DND-41 (cell line): ENCODE data around the gene KLF5.

Experiments used
- ATAC-seq: fragments of 200-7000 bp; cut with Tn5 transposase; 3 replicates; pipeline ENCODE4 v1.9.1; 2021; ENCODE audit warnings: low read depth; ENCODE audit not compliant: insufficient read depth
- DNase-seq: peaks from one replicate; pipeline ENCODE4 v3.0.0-alpha.2; 2020
- H2AFZ ChIP-seq: 2 replicates; pipeline ENCODE4 v1.6.0; 2012; ENCODE audit warnings: low read depth, low read length
- H3K27ac ChIP-seq: 2 replicates; pipeline ENCODE4 v1.5.1; 2012; ENCODE audit warnings: low read length, inconsistent platforms
- H3K27me3 ChIP-seq: fragments of 200-600 bp; sonication (generic); 2 replicates; pipeline ENCODE4 v1.6.0; 2012; ENCODE audit warnings: low read length, mild to moderate bottlenecking, inconsistent platforms; ENCODE audit not compliant: insufficient read depth, poor library complexity
- H3K36me3 ChIP-seq: 2 replicates; pipeline ENCODE4 v1.5.1; 2012; ENCODE audit warnings: low read length, inconsistent platforms; ENCODE audit not compliant: insufficient read depth
- H3K4me1 ChIP-seq: 2 replicates; pipeline ENCODE4 v1.5.1; 2012; ENCODE audit warnings: mild to moderate bottlenecking, low read length; ENCODE audit not compliant: insufficient read depth
- H3K4me2 ChIP-seq: 2 replicates; pipeline ENCODE4 v1.6.0; 2012; ENCODE audit warnings: mild to moderate bottlenecking, moderate library complexity, low read length, inconsistent platforms; ENCODE audit not compliant: insufficient read depth
- H3K4me3 ChIP-seq, 2 experiments: fragments of 200-600 bp in 1 of 2; shearing (Covaris generic) in 1 of 2; 2 replicates each; pipeline ENCODE4 v1.5.1; 2012 to 2016; ENCODE audit warnings: inconsistent platforms in 2 of 2, low read length in 2 of 2, mild to moderate bottlenecking in 2 of 2, low read depth in 1 of 2, moderate library complexity in 1 of 2
- H3K79me2 ChIP-seq: 2 replicates; pipeline ENCODE4 v1.6.0; 2012; ENCODE audit warnings: low read length, inconsistent platforms; ENCODE audit not compliant: insufficient read depth
- H3K9ac ChIP-seq: 2 replicates; pipeline ENCODE4 v1.6.0; 2012; ENCODE audit warnings: low read depth, mild to moderate bottlenecking, inconsistent platforms, low read length, moderate library complexity
- H3K9me3 ChIP-seq: 2 replicates; pipeline ENCODE4 v1.5.1; 2012; ENCODE audit warnings: low read length, moderate library complexity, mild to moderate bottlenecking, inconsistent platforms; ENCODE audit not compliant: insufficient read depth, severe bottlenecking
- H4K20me1 ChIP-seq: 2 replicates; pipeline ENCODE4 v1.6.0; 2012; ENCODE audit warnings: low read length; ENCODE audit not compliant: insufficient read depth
- EZH2 ChIP-seq: IDR thresholded peaks from 3 replicates; pipeline ENCODE4 v1.6.1; 2012; ENCODE audit warnings: borderline replicate concordance, low read depth, mild to moderate bottlenecking, moderate library complexity, low read length, inconsistent platforms; ENCODE audit not compliant: severe bottlenecking
- TF ChIP-seq, protein P1 (sequence below): IDR thresholded peaks from 2 replicates; pipeline ENCODE4 v1.5.1; 2012; ENCODE audit warnings: borderline replicate concordance, low read length, moderate library complexity, mild to moderate bottlenecking; ENCODE audit not compliant: poor library complexity, severe bottlenecking; ENCODE audit errors: extremely low read depth

Gene KLF5

DNA sequence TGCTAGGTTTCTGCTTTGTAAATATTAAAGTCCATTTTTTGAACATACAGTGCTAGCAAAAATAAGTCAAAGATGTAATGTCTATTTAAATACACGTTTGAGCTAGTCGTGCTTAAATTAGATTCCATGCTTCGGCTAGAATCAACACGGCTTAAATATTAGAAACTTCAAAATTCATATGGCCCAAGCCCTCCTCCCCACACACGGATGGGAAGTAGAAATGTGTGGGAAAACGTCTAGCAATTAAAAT lies 816 bp upstream of the KLF5 start:
- Histone ChIP-seq H3K9me3 (no peaks in the 10 kb centered on the region), H3K4me2 (peak overlapping the region; percentile 73), H4K20me1 (no peaks in the 10 kb centered on the region), H3K4me1 (peaks cover 32% of the 10 kb centered on the region), H3K27me3 (peaks cover 5% of the 10 kb centered on the region), H2AFZ (peak overlapping the region; percentile 76), H3K79me2 (no peaks in the 10 kb centered on the region), H3K4me3 (peak overlapping the region in 1 of 2 experiments; percentile 89; a peak in 1 of 4 replicates), H3K36me3 (no peaks in the 10 kb centered on the region), H3K27ac (no peak overlapping the region), H3K9ac (peak overlapping the region; percentile 79; the same call in 1 of the 2 replicates)
- no peak for DNase-seq
- TF ChIP-seq, protein P1, sequence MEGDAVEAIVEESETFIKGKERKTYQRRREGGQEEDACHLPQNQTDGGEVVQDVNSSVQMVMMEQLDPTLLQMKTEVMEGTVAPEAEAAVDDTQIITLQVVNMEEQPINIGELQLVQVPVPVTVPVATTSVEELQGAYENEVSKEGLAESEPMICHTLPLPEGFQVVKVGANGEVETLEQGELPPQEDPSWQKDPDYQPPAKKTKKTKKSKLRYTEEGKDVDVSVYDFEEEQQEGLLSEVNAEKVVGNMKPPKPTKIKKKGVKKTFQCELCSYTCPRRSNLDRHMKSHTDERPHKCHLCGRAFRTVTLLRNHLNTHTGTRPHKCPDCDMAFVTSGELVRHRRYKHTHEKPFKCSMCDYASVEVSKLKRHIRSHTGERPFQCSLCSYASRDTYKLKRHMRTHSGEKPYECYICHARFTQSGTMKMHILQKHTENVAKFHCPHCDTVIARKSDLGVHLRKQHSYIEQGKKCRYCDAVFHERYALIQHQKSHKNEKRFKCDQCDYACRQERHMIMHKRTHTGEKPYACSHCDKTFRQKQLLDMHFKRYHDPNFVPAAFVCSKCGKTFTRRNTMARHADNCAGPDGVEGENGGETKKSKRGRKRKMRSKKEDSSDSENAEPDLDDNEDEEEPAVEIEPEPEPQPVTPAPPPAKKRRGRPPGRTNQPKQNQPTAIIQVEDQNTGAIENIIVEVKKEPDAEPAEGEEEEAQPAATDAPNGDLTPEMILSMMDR: no peak
- no peak for TF ChIP-seq EZH2
- ATAC-seq: no peak

DNA sequence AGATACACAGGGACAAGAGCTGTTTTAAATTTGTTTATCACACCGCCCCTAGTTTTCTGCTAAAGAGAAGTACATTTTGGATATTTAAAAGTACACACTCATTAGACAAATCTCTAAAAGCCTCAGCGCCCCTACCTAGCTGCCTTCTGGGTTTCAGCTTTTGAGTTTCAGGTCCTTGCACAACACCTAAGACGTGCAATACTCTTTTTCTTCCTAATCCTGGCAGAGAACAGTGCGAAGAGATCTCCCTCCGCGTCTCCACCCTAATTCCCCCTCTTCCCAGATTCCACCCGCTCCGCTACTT lies 421 bp upstream of the KLF5 start:
- peaks cover 5% of the 10 kb centered on the region for H3K27me3 ChIP-seq
- no peak overlapping the region for H3K27ac ChIP-seq
- peak overlapping the region; percentile 55 to 89; a peak in 3 of 4 replicates for H3K4me3 ChIP-seq
- H2AFZ ChIP-seq: peak overlapping the region; percentile 76
- no peak for ATAC-seq
- no peaks in the 10 kb centered on the region for H3K9me3 ChIP-seq
- peak overlapping the region; percentile 73 for H3K4me2 ChIP-seq
- H3K9ac ChIP-seq: peak overlapping the region; percentile 79
- no peak for DNase-seq
- TF ChIP-seq, protein P1: no peak
- TF ChIP-seq EZH2: no peak
- no peaks in the 10 kb centered on the region for H4K20me1 ChIP-seq
- H3K79me2 ChIP-seq: no peaks in the 10 kb centered on the region
- peaks cover 32% of the 10 kb centered on the region for H3K4me1 ChIP-seq
- H3K36me3 ChIP-seq: no peaks in the 10 kb centered on the region

DNA sequence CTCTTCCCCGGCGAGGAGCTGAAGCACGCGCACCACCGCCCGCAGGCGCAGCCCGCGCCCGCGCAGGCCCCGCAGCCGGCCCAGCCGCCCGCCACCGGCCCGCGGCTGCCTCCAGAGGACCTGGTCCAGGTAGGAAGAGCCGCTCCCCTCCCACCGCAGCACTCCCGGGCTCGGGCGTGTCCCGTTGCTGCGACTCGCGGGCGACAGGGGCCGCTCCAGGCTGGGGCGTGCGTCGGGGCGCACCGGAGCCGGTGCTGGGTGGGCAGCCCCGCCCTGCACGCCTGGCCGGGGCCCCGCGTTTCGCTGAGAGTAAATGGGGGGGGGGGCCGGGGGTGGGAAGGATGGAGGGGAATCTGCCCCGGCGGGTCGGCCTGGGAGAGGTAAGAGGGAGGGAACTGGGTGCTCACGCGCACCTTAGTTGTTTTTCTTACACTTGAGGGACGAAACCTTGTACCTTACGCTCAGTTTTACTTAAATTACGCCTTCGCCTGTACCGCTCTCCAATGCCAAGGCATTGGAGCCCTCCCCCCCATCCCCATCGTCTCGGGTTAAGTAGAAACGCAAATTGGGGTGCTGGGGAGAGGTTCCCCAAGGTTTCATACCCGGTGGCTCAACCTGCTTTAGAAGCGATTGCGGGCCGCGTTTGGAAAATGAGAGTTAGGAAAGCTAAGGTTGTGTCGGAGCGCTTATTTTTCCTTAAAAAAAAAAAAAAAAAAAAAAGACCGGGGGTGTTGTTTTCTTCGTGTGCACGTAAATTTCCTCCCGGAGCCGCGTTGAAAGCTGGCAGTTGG lies 850 bp downstream of the KLF5 start:
- peak overlapping the region; percentile 73 for H3K4me2 ChIP-seq
- H3K27ac ChIP-seq: no peak overlapping the region; the same call in 1 of the 2 replicates
- peaks cover 5% of the 10 kb centered on the region for H3K27me3 ChIP-seq
- no peaks in the 10 kb centered on the region for H3K36me3 ChIP-seq
- H3K79me2 ChIP-seq: no peaks in the 10 kb centered on the region
- DNase-seq (peak; percentile 54), ATAC-seq (peak; percentile 27)
- TF ChIP-seq, protein P1: peak; percentile 44
- no peak for TF ChIP-seq EZH2
- peak overlapping the region; percentile 96 for H2AFZ ChIP-seq
- H3K9me3 ChIP-seq: no peaks in the 10 kb centered on the region
- H4K20me1 ChIP-seq: no peaks in the 10 kb centered on the region
- H3K4me1 ChIP-seq: peaks cover 32% of the 10 kb centered on the region
- H3K9ac ChIP-seq: peak overlapping the region; percentile 79
- H3K4me3 ChIP-seq: peak overlapping the region; percentile 55 to 89; a peak in 3 of 4 replicates
